GM18951 (cell line): Measurements from ENCODE around the gene RAB37.

ENCODE experiments used
- POLR2A ChIP-seq: IDR thresholded peaks from 4 replicates; pipeline ENCODE4 v1.6.1; 2011; ENCODE audit warnings: mild to moderate bottlenecking; ENCODE audit not compliant: insufficient read length, insufficient read depth; ENCODE audit errors: extremely low read depth
- in situ Hi-C: fragments of 300-500 bp; cut with MboI; formaldehyde crosslinking; loops from one replicate; pipeline ENCODE4 v1.12.0; 2022; ENCODE audit warnings: low sequenced_read_pairs, mixed read lengths, inconsistent platforms; ENCODE audit not compliant: unreplicated experiment

The RAB37 gene

DNA sequence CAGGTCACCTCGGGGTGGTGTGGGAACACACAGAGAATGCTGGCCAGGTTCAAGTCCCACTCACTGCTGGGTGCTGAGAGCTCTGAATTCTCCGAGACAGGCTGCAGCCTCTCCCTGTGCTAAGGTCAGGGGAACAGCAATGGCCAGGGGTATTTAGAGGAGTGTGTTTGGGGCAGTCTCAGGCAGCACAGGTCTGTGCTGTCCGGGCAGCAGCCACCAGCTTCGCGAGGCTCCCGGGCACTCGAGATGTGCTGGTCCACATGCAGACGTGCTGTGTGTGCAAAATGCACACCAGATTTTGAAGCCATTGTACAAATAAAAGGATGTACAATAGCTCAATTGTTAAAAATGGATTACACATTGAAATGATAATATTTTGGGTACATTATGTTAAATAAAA lies 18.5 kb downstream of the RAB37 start:
- TF ChIP-seq POLR2A = no peak
- in situ Hi-C loops = no loop called here

- no peak for TF ChIP-seq POLR2A
- in situ Hi-C loops = no loop called here
Measured at GRCh38 chr17:74756891-74757290, 19.8 kb downstream of the RAB37 start.

GRCh38 chr17:74757502-74757901 lies 20.4 kb downstream of the RAB37 start:
- in situ Hi-C loops = no loop called here
- no peak for TF ChIP-seq POLR2A

DNA sequence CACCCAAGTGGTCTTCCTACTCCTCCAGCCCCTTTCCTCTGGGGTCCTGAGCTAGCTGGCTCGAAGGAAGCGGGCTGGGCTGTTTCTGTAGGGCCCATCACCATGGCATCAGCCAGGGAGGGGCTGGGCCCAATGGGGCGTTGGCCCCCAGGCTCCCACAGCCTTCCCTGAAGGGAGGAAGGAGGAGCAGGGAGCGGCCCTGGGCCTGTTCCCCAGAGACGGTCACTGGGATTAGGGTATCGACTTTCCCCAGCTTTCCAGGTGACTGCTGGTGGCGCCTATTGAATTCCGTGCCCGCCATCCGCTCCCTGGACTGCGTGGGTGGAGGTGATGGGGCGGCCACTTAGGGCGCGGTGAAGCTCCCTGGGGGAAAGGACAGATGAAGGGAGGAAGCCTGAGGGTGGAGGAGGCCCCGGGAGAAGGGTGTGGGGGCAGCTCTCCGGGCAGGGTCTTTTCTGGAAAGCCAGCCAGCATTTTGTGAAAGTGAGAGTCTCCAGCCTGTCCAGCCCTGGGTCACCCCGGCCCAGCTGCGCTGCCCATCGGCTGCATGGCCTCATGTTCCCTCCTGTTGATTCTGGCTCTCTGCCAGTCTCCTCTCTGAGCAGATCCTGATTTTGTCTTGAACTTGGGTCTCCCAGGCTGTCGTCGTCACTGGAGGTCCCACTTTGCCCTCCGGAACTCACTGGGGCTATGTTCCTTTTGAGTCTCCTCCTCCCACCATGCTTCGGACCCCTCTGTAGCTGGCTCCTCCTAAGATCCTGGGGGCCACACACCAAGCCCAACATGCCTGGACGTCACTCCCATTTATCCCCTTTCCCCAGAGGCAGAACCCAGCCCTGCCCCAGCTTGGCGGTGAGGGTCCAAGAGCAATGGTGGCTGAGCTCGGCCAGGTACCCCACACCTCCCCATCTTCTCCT lies 21.1 kb downstream of the RAB37 start:
- TF ChIP-seq POLR2A = no peak
- in situ Hi-C loops = no loop called here

- in situ Hi-C loops = no loop called here
- no peak for TF ChIP-seq POLR2A
Measured at GRCh38 chr17:74758848-74759168, 21.8 kb downstream of the RAB37 start.

DNA sequence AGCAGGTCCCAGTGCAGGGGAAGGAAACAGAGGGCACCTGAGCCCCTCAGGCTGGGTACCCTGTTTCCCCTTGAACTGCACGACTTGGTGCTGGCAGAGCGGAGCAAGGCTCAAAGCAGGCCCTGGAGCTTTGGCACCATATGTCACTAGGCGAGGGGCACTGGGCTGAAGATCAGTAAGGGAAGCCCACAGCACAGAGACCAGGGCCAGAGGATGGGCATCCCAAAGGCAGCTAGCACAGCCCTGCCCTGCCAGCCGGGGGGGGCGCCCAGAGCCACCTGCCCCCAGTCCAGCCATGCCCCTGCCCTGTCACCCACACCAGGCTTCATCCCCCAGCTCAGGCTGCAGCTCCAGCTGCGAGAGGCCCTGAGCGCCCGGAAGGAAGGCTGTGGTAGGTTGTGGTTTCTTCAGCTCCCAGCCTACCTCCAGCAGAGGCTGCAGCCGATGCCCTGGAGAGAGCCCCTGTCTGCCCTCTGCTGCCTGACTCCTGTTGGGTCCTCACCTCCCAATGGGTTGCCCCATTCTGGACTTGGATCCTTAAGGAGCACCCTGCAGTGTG lies 22.3 kb downstream of the RAB37 start:
- in situ Hi-C loops = no loop called here

DNA sequence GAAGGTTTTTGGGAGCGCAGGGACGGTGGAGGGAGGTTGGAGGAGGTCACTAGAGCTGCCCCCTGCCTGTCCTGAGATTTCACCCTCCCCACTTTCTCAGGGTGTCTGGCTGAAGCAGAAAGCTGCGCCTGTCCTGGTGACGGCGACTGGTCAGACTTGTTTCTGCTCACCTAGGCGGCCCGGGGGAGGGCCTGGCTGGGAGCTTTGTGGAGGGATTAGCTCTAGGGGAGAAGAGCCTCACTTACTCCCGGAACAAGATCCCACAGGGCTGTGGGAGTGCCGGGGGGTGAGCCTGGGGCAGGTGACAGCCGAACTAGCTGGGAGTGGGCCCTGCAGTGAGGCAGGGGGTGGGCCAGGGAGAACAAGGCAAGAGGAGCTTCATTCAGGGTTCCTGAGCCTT lies 22.9 kb downstream of the RAB37 start:
- in situ Hi-C loops = no loop called here

More for the DNA sequence above, 22.3 kb downstream of the RAB37 start:
- TF ChIP-seq POLR2A = no peak

DNA sequence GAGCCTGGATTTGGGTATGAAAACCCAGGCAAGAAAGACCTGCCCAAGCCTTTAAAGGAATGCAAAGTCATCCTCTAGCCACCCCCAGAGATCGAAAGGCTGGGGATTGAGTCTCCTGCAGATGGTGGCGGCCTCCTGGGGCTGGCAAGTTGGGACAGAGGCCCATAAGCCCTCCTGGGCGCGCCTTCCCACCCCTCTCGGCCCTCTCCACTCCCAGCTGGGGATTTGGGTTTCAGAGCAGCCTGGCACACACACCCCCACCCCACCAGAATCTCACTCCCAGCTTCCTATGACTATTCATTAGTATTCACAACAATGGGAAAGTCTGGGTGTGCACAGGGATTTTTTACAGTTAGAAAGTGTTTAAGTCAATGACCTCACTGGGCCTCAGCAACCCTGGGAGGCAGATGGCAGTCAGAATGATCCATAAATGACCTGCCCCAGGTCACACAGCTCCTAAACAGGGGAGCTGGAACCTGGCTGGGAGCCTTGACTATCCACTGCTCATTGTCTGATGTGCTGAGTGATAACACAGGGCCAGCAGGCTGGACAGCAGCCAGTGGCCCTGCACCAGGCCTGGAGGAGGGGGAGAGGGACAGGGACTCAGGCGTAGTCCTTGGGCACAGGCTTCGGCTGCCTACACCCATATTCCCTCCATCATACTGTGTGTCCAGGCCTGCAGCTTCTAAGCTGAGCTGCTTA lies 23.5 kb downstream of the RAB37 start:
- no peak for TF ChIP-seq POLR2A
- in situ Hi-C loops = no loop called here

More for the DNA sequence above, 22.9 kb downstream of the RAB37 start:
- no peak for TF ChIP-seq POLR2A

DNA sequence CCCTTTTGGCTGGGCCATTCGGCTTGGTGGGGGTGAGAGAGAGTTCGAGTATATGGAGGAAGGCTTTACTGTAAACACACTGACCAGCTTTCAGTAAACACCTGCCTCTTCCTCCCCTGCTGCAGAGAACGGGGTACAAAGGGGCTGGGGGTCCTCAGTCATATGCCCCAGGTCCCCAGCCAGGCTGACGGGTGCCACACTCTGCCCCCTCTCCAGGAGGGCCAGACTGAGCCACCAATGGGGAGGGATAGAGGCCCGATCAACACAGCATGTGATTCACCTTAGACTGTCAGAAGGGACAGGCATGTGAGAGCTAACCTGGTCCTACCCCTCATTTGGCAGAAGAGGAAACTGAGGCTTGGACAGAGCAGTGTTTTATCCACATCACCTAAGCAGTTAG lies 24.4 kb downstream of the RAB37 start:
- in situ Hi-C loops = no loop called here
- TF ChIP-seq POLR2A = no peak

- in situ Hi-C loops = no loop called here
- no peak for TF ChIP-seq POLR2A
Measured at GRCh38 chr17:74761931-74762330, 24.9 kb downstream of the RAB37 start.

DNA sequence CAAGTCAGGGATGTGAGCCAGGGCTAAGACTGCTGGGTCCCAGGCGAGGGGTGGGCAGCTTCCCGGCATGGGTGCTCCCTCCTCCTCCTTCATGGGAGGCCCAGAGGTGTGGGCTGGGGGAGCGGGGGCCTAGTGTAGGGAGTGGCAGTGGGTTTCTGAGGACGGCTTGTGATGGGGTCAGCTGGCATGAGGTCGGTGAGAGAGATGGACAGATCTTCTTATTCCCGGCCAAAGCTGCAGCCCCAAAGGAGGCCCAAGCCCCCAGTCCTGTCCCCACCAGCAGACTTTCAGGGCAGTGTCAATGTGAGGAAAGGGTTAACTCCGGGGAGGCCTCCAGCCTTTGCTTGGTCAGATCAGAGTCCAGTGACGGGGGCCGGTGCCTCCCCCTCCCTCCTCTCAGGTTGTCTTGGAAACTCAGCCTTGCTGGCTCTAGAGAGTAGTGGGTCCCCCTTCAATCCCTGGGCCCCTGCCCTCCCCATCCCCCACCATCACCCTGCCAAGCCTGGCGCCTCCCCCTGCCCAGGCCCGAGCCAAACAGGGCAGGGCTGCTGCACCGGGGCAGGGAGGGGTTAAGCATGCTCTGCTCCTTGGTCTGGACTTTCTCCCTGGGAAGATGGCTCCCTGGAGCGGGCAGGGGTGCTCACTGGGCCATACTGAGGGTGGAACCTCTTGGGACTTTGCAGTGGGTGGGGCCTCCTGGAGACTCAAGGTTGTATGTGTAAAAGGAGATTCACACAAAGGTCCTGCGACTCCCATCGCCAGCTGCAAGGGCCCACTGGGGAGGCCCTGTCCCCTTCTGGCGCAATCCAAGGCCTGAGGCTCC lies 26.7 kb downstream of the RAB37 start:
- in situ Hi-C loops = no loop called here

DNA sequence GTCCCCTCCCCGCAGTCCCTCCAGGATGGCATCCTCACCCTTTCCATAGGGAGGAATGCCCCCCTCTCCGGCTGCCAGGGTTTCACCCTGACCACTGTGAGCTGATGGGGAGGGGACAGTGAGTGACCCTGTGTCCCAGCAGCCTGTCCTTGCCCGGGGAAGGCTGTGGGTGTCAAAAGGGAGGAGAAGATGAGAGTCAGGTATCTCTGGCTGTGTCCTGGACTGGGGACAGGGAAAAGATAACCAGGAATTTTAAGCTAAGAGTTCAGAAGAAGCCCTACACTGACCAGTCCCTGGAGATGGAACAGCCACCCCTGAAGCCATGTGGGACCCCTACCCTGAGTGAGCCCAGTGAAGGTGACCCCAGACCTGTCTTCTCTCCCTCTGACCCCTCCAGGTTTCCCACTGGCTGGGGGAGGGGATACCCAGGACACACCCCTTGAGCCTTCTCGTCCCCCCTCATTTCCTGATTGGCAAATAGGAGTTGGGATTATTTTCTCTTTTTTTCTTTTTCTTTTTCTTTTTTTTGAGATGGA lies 27.8 kb downstream of the RAB37 start:
- in situ Hi-C loops = no loop called here
- no peak for TF ChIP-seq POLR2A

More for the DNA sequence above, 26.7 kb downstream of the RAB37 start:
- no peak for TF ChIP-seq POLR2A

GRCh38 chr17:74766413-74766812 lies 29.4 kb downstream of the RAB37 start:
- no peak for TF ChIP-seq POLR2A
- in situ Hi-C loops = no loop called here
